CD4-positive, alpha-beta T cell treated with Interleukin-12 subunit alpha and Interleukin-12 subunit beta, for 1 hour (primary cell): Measurements from ENCODE around the gene ARPP19.
A peak's percentile ranks its signal among the peaks of the same experiment; 100 is the strongest.
"Not testable (repeated sequence)": the region's sequence is repeated elsewhere in the genome, so short reads cannot be mapped to it uniquely, and the experiment has no call there.

Experiments used
- DNase-seq: peaks from one replicate; pipeline ENCODE4 v3.0.0-alpha.2; 2020

Gene ARPP19

GRCh38 chr15:52546031-52546751, 22.6 kb downstream of the ARPP19 start:
- DNase-seq = no peak

GRCh38 chr15:52540374-52541012, 28.3 kb downstream of the ARPP19 start:
- no peak for DNase-seq

GRCh38 chr15:52537459-52537858, 31.4 kb downstream of the ARPP19 start:
- DNase-seq = no peak

- no peak for DNase-seq
These were observed 36.4 kb downstream of the ARPP19 start for GRCh38 chr15:52532427-52532826.

GRCh38 chr15:52529940-52530339, 38.9 kb downstream of the ARPP19 start:
- no peak for DNase-seq

- no peak for DNase-seq
These were observed 39.4 kb downstream of the ARPP19 start for GRCh38 chr15:52529341-52529924.

- DNase-seq = peak; percentile 87
These were observed 40.1 kb downstream of the ARPP19 start, which contains the start of gene MYO5A for GRCh38 chr15:52528564-52529340. MYO5A (minus strand) TSS chr15:52528880; CDS start chr15:52528806, 74 bp downstream.

- DNase-seq = peak; percentile 24
These were observed 40.8 kb downstream of the ARPP19 start for GRCh38 chr15:52527911-52528563.

- DNase-seq = no peak
These were observed 41.5 kb downstream of the ARPP19 start for GRCh38 chr15:52527196-52527910.

- no peak for DNase-seq
These were observed 44.4 kb downstream of the ARPP19 start for GRCh38 chr15:52524223-52525136.

GRCh38 chr15:52523647-52524046, 45.2 kb downstream of the ARPP19 start:
- no peak for DNase-seq

GRCh38 chr15:52523192-52523591, 45.6 kb downstream of the ARPP19 start:
- no peak for DNase-seq

- no peak for DNase-seq
These were observed 47.1 kb downstream of the ARPP19 start for GRCh38 chr15:52521682-52522081.

- no peak for DNase-seq
These were observed 48.4 kb downstream of the ARPP19 start for GRCh38 chr15:52520421-52520820.

- no peak for DNase-seq
These were observed 50.1 kb downstream of the ARPP19 start for GRCh38 chr15:52518487-52519371.

- DNase-seq = no peak
These were observed 51.8 kb downstream of the ARPP19 start for GRCh38 chr15:52517014-52517413.

GRCh38 chr15:52515343-52515742, 53.5 kb downstream of the ARPP19 start:
- no peak for DNase-seq

- DNase-seq = no peak
These were observed 54.3 kb downstream of the ARPP19 start for GRCh38 chr15:52514482-52514881.

- DNase-seq = not testable (repeated sequence)
These were observed 56.0 kb downstream of the ARPP19 start for GRCh38 chr15:52512869-52513268.

- DNase-seq = no peak
These were observed 57.7 kb downstream of the ARPP19 start for GRCh38 chr15:52511084-52511483.
